OCI-M2 (cell line): ENCODE results near the gene CTBP2.

Experiments
- DNase-seq: peaks from one replicate; lab custom pipeline; 2025; ENCODE audit not compliant: unreplicated experiment; lab: John Stamatoyannopoulos, UW

The CTBP2 gene

DNA sequence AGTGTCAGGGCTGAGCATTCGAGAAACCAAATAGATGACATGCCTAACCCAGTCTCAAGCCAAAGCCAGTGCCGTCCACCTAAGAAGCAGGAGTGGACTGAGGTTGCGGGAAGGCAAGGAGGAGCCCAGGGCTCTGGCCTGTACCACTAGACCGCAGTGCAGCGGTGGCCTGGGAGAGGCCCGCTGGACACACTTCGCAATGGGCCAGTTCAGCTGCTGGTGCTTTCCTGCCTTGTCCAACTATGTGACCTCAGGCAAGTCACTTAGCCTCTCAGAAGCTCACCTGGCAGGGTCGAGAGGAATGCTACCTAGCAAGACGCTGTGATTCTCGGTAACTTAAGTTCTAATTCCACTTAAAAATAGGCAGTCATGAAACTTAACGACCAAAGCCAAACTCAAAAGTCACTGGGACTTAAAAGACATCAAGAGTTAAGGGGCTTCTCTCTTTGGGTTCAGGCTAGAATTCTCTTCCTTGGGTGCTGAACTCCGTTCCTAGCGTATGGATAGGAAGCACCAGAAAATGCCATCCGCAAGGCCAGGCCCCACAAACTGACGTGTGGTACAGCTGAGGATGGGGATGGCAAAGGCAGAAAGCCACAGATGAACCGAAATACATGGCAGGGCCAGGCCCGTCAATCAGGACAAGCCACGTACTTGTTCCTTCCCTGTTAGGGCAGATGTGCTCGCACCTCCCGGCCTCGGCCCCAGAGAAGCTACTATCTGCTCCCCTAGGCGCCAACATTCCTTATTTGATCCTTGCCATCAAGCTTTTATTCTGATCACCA, 34.2 kb downstream of the CTBP2 start:
- no peak for DNase-seq

DNA sequence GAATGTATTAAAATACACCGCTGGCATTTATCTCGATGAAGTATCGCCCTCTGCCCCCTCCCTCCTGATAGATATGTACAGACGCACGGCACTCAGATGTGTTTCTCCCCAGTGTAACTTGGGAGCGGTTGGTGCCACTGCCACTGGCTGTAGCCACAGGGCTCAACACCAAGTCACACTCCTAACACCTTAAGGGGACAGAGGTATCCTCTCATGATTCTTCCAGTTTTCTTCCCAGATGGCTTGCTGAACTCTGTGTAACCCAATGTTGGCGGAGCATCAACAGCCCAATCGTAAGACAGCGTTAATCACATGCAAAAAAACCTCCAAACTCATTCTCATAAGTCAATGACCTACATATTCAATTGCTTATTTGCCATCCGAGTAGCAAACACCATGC, 35.5 kb downstream of the CTBP2 start:
- no peak for DNase-seq

DNA sequence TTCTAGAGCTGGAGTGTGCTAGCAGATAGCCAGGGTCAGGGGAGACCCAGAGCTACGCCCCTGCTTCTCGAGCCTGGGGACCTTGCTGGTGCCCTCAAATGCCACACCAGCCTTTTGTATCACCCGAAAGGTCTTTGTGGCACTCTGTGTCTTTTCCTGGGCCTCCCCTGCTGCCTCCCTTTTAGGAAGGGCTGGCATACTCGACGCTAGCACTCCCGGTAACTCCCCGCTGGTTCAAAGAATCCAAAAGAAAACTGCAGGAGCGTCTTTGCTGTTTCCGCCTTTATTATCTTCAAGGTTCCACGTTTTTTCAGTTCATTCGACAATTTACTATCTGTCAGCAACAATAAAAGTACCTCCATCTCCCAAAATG, 36.3 kb downstream of the CTBP2 start:
- no peak for DNase-seq

DNA sequence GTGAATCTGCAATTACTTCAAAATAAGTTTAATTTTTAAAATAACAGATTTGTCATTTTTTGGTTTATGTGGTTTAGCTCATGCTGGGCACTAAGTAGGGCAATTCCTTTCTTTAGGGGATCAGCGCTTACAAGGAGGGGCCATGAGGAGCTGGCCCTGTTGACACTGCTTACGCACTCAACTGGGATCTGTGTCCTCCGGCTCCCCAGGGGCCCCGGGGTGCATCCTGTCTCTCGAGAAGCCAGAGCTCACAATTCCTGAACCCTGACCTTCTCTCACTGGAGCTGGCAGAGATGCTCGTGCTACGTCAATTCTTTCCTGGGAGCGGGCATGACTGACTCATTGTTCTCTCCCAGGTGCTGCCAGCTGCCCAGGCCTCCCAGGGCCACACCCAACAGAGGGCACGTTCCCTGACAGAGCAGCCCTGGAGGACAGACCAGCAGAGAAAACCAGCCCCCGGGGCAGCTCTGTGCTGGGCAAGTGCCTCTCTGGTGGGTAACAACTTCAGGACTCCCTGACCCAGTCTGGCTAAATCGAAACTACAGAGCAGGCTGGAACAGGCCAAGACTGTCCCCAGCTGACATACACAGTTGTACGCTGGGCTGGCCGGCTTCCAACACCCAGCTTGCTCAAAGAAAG, 36.8 kb downstream of the CTBP2 start:
- no peak for DNase-seq

DNA sequence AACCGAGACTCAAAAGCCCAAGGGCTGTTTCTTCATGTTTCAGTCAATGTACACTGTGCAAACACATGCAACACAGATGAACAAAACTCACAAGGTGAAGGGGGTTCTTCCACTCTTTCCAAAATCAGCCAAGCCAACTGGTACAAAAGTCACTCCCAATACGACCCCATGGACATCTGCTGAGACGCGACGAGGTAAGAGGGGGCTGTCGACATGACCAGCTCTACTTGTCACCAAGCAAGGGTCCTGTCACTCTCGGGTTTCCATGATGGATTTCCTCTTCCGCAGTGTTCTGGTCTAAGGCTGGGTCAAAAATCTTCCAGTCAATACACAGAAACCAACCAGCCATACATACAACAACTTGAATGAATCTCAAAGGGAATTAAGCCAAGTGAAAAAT, 37.8 kb downstream of the CTBP2 start:
- DNase-seq: no peak

DNA sequence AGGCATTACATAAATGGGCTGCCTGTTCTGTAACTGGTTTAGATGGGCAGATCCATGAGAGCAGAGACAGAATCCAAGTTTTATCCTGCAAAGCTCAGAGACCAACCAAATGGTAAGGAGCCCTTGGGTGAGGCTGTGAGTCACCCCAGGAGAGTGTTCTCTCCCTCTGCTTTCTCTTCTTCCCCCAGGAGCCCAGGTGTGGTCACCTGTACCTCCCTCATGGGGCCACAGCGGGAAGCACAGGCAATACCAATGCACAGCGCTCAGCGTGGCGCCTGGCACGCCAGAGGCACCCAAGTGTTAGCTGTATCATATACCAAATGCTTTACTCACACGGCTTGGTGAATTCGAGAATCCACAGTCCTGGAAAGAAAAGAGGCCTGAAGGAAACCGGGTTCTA, 39.4 kb downstream of the CTBP2 start:
- DNase-seq: no peak

DNA sequence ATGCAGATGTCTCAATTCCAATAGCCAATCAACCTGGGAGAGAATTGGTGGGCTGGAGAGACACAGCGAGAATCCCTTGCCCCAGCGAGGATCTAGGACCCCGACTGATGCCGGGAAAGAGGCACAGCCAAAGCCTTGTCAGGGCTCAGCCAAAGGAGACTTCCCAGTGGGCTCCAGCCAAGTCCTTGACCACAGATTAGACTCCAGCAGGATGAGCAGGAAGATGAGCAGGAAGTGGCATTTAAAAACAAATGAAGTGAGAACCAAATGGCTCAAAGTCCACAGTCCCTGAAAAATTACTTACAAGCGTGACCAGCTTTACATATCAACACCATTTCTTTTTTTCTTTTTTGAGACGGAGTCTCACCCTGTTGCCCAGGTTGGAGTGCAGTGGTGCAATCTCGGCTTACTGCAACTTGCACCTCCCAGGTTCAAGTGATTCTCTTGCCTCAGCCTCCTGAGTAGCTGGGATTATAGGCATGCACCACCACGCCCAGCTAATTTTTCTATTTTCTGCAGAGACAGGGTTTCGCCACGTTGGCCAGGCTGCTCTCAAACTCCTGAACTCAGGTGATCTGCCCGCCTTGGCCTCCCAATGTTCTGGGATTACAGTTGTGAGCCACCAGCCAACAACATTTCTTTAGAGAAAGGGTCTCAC, 40.2 kb downstream of the CTBP2 start:
- no peak for DNase-seq

DNA sequence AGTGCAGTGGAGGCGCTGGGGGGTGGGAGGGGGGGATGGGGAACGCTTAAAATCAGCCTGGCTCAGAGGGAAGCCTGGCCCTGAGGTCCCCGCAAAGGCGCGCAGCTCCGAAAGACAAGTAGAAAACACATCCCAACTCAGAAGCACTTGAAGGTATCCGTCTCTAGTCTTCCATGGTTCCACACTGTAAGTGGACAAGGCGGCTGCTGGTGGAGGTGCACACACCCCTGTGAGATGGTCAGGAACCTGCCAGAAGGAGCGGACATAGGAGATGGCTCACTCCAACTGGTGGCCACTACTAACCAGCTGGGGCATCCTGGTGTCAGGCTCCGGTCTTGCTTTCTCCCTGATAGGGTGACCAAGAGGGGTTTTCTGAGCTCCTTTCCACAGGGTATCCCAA, 41.7 kb downstream of the CTBP2 start:
- DNase-seq: no peak

DNA sequence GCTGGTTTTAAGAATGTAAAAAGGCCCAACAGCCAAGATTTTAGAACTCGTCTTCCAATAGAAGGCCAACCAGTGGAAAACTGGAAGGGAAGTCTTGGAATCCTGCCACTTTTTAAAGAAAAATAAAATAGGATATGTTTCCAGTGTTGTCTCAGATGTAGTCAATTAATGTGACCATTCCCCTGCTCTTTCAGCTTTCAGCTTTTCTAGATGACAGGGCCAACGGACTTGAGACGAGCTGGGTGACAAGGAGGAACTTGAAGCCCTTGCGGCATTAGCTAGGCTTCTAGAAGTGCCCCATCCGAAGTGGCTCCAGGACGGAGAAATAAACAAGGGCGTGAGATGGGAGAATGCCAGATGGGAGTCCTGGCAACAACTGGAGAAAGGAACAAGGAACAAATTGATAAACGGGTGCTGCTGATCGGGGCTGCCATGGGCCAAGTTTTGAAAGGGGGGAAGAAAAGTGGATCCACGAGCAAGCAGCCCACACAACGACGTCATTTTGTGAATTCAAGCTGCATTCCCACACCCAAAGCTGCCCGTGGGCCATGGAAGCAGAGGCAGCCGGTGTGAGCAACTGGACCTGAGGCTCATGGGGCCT, 42.3 kb downstream of the CTBP2 start:
- no peak for DNase-seq

DNA sequence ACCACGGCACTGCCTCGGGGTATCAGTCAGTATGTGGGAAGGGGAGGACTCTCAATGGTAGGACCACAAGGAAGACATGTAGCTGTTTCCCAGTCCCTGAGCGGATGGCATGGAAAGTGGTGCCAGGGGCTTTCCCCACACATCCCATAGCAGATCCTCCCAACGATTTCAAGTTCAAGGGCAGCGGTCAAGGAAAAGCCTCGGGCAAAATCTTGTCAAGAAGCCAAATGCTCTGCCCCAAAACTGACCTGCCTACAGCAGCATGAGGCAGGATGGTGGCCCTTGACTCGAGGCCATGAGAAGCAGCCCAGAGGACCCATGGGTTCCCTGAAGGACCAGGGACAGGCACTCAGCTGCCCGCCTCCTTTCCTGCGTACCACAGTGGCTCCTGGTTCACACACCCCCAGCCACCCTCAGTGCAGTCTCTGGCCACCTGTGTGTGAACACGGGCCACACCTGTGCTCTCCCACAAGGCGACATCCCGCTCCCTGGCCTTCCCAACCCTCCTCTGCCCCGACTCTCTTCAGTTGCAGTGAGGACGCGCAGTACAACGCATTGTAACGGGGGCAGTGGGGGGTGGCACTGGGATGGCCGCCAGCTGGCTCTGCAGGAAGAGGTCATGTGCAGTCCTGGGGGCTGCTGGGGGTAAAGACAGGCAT, 43.6 kb downstream of the CTBP2 start:
- DNase-seq: no peak

DNA sequence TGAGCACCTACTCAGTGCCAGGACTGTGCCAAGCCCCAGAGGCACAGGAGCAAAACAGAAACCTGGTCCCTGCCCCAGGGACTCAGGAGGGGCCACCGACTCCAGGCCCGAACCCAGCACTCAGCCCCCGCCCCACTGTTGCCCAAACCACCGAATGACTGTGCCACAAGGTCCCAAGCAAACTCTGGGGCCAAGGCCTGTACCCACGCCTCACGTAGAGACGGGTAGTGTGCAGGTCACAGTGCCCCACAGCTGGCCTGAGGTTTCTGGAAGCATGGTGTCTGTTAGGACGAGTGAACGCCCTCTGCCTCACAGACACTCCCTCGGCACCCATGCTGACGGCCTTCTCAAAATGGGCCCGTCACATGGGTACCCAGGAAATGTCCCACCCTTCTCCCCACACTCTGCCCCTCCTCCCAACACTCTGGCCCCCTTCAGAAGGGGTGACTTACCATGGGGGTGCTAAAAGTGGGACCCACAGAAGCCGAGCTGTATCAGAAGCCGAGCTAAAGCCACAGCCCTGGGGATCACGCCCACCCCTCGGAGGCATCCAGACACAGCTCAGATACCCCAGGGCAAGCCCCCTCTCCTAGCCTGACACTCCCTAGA, 44.2 kb downstream of the CTBP2 start:
- no peak for DNase-seq

DNA sequence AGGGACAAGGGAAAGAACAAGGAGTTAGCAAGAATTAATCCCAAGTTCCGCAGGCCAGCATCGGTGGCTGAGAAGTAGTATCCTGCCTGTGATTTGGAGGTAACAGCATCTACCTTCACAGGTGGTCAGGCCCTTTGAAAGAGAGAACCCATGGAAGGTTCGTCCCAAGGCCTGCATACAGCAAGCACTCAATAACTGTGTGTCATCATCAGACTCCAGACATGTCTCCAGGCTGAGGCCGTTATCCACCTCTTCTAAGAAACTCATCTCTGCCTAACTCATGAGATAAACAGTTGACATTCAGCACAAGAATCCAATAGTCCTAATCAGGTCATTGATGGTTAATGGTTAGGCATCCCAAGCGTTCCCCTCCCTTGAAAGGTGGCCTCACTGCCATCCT, 45.0 kb downstream of the CTBP2 start:
- no peak for DNase-seq

DNA sequence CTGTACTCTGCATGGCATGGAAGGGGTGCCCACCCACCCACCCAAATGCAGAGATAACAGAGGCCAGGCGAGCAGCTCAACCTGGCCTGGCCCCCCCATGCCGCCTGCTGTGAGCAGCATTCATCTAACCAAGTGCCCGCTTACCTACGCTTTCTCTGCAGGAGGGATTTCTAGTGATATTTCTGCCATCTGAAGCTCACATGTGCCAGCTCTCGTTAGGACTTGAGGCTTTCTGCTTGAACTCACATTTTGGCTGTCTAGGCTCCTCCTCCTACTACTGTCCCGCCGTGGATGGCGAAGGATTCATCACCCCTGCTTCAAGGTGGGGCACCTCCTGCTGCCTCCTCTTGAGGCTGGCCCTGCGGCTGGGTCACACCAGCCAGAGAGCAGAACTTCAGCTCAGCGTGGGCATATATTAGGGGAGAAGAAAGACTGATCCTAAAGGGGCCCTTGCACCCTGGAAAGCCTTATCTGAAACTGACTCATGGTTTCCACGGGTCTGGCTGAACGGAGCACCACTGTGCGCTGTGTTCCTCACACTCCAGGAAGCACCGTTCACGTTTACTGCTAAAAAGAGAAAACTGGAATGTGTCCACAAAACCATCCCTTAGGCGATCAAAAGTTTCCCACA, 45.5 kb downstream of the CTBP2 start:
- no peak for DNase-seq

DNA sequence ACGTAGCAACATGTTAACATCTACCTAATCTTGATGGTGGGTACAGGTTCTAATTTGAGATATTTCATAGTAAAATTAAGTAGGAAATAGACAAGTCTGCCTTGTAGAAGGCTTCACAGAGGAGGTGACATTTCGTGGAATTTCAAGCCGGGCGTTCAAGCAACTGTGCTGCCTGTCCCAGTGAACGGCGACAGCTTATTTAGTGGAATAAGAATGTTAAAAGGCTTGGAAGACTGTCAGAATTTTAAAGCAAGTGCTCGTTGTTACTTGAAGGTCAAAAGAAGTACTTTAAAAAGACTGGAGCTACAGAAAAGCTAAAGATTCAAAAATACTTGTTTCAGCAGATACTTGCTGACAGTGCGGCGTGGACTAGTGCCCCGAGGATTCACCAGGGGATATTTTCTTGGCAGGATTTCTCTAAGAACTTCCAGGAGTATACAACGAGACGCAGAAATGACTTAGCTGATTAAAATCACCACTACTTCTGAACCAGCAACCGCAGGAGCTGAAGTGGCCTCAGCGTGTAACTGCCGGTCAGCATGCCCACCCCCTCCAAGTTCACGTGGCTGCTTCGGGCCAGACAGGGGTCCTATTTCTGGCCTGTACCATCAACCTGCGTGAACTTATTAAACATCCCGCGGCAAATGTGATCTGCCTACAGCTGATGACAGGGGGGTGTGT, 46.5 kb downstream of the CTBP2 start:
- DNase-seq: no peak

DNA sequence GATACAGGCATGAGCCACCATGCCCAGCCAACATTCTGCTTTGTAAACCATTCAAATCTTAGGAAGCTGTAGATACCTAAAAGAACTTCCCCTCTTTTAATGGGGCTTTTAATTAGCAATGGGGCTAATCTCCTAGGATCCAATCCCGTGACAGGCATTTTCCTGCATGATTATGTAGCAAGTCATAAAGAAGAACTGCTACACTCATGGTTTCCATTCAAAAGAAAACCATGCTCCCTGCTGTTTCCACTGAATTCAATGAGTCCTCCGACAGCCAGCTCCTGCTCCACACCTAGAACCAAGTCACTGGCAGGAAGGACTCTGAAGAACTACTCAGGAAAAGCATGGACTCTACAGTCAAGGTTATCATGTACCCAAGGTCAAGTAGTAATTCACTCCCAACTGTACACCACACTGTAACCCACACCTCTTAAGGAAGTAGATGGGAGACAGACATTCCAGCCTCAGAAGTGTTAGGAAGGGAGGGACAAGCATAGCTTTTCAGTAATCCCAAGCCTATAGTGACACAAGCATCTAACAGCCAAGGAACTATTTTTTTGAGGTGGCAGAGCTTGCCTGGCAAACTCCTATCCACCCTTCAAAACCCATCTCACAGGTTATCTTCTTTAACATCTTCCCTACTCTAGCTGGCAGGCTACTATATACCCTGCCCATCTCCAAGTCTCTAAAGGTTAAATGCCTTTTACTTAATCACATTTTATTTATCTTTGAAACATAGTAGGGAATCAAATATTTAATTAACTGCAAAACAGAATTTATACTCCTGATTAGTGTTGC, 47.5 kb downstream of the CTBP2 start:
- no peak for DNase-seq

DNA sequence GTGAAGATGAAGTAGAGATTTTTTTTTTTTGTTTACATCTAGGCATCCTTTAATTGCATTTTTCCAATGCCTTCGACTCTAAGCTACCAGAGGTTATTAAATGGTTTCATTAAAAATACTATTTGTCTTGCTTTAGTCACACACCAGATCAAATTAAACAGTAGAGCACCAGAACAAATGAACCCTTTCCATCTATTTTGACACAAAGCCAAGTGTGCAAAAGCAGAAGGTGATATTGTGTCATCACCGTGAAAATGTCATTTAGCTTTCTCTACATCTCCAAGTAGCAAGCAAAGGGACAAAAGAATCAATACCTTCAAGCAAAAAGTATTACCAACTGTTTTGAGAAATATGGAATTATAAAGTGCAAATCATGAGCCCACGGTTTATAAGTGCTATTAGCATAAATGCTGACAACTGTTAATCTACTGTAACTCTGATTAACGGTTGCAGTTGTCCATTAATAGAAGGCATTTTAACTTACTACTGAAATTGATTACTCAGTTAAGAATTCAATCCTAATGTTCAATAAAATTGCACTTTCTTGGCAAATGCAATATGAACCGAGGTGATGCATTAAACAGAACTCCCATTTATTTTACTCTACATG, 49.1 kb downstream of the CTBP2 start:
- no peak for DNase-seq

DNA sequence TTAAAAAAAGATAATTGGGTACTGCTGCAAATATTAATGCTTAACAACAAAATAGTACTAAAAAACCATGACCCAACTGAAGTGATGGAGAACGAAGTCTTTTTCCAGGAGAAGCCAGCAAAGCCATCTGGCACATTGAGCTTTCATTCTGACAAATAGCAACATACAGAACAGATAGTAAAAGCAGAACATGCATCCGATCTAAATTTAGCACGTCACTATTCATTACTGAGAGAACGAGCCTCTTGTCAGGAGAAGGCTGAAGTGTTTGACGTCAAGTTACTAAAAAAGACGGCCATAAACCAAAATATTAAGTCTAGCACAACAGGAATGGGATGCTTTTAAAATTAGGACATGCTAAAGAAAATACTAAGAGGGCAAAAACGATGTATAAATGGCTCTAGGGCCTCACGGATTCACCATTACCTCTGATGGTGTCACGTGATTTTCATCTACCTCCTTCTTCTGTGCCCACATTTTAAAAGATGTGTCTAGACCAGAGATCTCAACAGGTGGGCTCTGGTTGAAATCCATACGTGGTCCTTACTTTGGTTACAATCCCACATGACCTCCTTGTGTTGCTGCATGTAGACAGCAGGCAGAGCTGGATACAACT, 52.3 kb downstream of the CTBP2 start:
- DNase-seq: no peak

DNA sequence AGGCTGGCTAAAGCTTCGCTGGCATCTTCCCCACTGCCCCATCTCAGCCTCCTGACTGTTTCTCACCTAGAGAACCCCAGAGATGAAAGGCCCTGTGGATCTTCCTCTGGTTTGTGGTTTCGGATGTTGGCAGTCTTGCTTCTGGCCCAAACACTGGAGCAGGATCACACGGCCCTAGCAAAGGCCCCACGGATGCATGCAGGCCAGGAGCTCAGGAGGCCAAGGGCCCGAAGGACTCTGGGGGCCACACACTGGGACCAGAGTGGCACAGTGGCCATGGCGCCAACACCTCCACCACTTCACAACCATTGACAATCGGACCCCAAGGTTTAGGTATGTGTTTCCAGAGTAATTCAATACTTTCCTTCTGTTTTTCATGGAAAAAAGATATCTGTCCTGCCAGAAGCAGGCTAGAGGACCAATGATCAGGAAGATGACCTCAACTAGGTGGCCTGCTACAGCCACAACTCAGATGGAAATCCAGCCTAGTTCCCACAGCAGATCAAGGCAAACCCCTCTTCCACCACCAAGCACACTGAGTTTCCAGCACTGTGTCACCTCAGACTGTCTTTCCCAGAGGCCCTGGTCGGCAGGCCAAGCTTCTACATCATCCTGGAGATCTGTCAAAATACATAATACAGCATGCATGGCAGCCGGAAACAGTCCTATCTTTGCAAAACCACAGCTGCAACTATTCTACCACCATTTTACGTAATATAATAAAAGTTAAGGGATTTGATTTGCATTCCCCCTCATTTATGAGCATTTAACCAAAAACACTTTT, 53.0 kb downstream of the CTBP2 start:
- no peak for DNase-seq
